Kidney epithelial cell (primary cell): Measurements from ENCODE around the gene FAM171A2. TPM values are rescaled to one million over a fixed set of nuclear protein-coding genes. Genes with fewer than 3 reads are reported as not detected.

Experiments
- DNase-seq: peaks from one replicate; pipeline ENCODE4 v3.0.0-alpha.2; 2010; ENCODE audit warnings: low read depth
- H3K27me3 ChIP-seq: 2 replicates; pipeline ENCODE4 v1.6.0; 2011; ENCODE audit warnings: low read length; ENCODE audit not compliant: control insufficient read depth, insufficient read depth
- H3K36me3 ChIP-seq: 2 replicates; pipeline ENCODE4 v1.5.1; 2011; ENCODE audit warnings: low read length; ENCODE audit not compliant: control insufficient read depth, insufficient read depth
- H3K4me3 ChIP-seq: 2 replicates; pipeline ENCODE4 v1.5.1; 2011; ENCODE audit warnings: low read depth, mild to moderate bottlenecking, control low read depth, low read length
- CTCF ChIP-seq: IDR thresholded peaks from 2 replicates; pipeline ENCODE4 v1.5.1; 2011; ENCODE audit warnings: mild to moderate bottlenecking, moderate library complexity, low read length, control low read depth, inconsistent platforms; ENCODE audit not compliant: insufficient read depth, poor library complexity, severe bottlenecking
- total RNA-seq: library from RNA; depleted of rRNA; stranded (reverse); fragments of >200 nt; gene quantifications from 2 replicates; pipeline ENCODE4 v1.2.3, GENCODE V29; 2015

Gene FAM171A2
- total RNA-seq, 1 donor from 2014 or later: 12.6 TPM

- Histone ChIP-seq H3K4me3 (no peak overlapping the region), H3K27me3 (no peaks in the 10 kb centered on the region), H3K36me3 (no peaks in the 10 kb centered on the region)
- no peak for TF ChIP-seq CTCF
- no peak for DNase-seq
Observed at GRCh38 chr17:44359458-44360143, 4.1 kb downstream of the FAM171A2 start.

- no peak for DNase-seq
- no peak for TF ChIP-seq CTCF
Observed at GRCh38 chr17:44359006-44359405, 4.6 kb downstream of the FAM171A2 start.

GRCh38 chr17:44358066-44358465 is 5.6 kb downstream of the FAM171A2 start:
- TF ChIP-seq CTCF: no peak
- Histone ChIP-seq H3K27me3 (peaks cover 2% of the 10 kb centered on the region), H3K36me3 (no peaks in the 10 kb centered on the region), H3K4me3 (no peak overlapping the region)
- DNase-seq: no peak

More at GRCh38 chr17:44359006-44359405, 4.6 kb downstream of the FAM171A2 start:
- H3K36me3 ChIP-seq: no peaks in the 10 kb centered on the region
- H3K27me3 ChIP-seq: peaks cover 2% of the 10 kb centered on the region
- H3K4me3 ChIP-seq: no peak overlapping the region

GRCh38 chr17:44356241-44356640 is 7.4 kb downstream of the FAM171A2 start:
- Histone ChIP-seq H3K27me3 (peaks cover 2% of the 10 kb centered on the region), H3K4me3 (no peak overlapping the region), H3K36me3 (peaks cover 2% of the 10 kb centered on the region)
- no peak for DNase-seq
- no peak for TF ChIP-seq CTCF

- no peak for DNase-seq
- Histone ChIP-seq H3K4me3 (no peak overlapping the region), H3K36me3 (peaks cover 3% of the 10 kb centered on the region), H3K27me3 (peaks cover 2% of the 10 kb centered on the region)
- TF ChIP-seq CTCF: no peak
Observed at GRCh38 chr17:44355642-44356099, 8.0 kb downstream of the FAM171A2 start.
